Activated CD8-positive, alpha-beta memory T cell treated with anti-CD3 and anti-CD28 coated beads, Interleukin-2, amount 10 ng/mL, durations not matched to agents 7 days and 5 days (primary cell): ENCODE results near the gene SORCS2. TPM values are rescaled to one million over a fixed set of nuclear protein-coding genes. Genes with fewer than 3 reads are reported as not detected.

Experiments
- ATAC-seq: fragments of 150-1000 bp; cut with Tn5 transposase; one replicate; pipeline ENCODE4 v1.10.0; 2021; ENCODE audit warnings: moderate library complexity
- CTCF ChIA-PET: fragments of 350-600 bp; sonication (Branson Sonifier 250); formaldehyde crosslinking; loops from one replicate; lab custom pipeline; 2021; ENCODE audit warnings: antibody characterized with exemption; lab: Charles Lee
- DNase-seq: peaks from one replicate; pipeline ENCODE4 v3.0.0-alpha.2; 2020
- H3K27ac Mint-ChIP-seq: one replicate; pipeline ENCODE4 v1.8.0; 2021; ENCODE audit warnings: mild to moderate bottlenecking, mixed read lengths
- H3K27me3 Mint-ChIP-seq: one replicate; pipeline ENCODE4 v1.8.0; 2021; ENCODE audit warnings: mixed read lengths
- H3K36me3 Mint-ChIP-seq: one replicate; pipeline ENCODE4 v1.8.0; 2021; ENCODE audit warnings: mild to moderate bottlenecking, mixed read lengths
- H3K4me1 Mint-ChIP-seq: one replicate; pipeline ENCODE4 v1.8.0; 2021; ENCODE audit warnings: mixed read lengths
- H3K4me3 Mint-ChIP-seq: one replicate; pipeline ENCODE4 v1.8.0; 2021; ENCODE audit warnings: mild to moderate bottlenecking, moderate library complexity, mixed read lengths
- H3K9me3 Mint-ChIP-seq: one replicate; pipeline ENCODE4 v1.8.0; 2022; ENCODE audit warnings: low read depth, mixed read lengths
- total RNA-seq, 2 experiments: library from RNA; stranded (reverse); gene quantifications; one replicate each; pipeline ENCODE4 v1.2.3, GENCODE V29; 2021

SORCS2 gene
- total RNA-seq, 2 experiments from 2014 or later, result 0.05 to 0.06 TPM

DNA sequence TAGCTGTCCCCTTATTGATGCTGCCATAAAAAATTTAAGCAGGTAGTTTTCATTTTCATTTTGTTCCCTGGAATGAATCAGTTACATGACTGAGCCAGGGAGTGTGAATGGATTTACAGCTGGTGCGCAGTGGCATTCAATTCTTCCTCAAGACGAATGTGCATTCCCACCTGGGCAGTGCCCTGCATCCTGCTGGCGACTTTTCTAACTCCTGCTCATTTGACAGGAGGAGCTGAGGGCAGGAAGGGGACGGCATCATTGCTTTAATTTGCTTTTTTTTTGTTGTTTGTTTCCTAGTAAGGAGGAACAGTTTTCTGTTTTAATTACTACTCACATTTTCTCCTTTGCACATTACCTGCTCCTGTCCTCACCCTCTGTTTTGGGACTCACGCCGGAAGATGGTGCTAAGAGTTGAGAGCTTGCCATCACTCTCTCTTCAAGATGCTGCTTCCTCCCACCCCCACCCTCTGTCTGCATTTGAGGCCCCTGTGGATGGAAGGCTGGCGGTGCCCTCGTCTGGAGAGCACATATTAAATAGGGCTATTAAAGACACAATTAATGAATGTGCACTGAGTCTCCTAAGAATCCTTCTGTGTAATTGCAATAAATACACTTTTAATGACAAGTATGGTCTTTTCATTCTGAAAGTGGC lies 206.6 kb downstream of the SORCS2 start:
- CTCF ChIA-PET, result no interaction called here

DNA sequence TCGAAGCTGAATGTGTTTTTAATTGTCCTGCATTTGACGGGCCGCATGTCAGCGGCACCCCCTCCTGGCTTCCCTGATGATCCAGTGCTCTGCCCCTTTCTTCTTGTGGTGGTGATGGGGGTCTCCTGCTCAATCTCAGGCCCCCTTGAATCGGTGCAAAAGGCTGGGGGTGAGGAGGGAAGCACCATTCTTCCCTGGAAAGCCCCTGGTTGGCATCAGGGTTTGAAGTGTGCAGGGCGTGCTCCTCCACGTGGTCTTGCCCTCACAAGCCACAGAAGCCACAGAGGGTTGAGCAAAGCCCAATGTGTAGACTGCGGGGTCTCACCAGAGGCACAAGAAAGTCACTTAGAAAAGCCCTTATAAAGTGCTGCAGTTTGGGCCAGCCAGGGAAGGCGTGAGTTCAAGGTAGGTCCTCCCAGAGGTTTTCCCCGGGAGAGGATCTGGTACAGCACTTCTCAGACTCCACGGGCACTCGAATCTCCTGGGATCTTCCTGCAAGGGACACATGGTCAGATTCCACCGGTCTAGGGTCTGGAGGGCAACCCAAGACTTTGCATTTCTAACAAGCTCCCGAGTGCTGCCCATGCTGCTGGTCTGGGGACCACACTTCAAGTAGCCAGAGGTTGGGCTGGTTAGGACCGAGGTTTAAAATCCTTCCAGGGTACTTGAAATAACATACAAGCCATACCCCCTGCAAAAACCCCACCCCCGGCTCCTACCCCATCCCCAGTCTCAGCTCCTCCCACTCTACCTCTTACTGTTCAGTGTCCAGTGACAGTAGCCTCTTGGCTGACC lies 207.3 kb downstream of the SORCS2 start:
- peaks cover 20% of the 10 kb centered on the region for H3K27me3 Mint-ChIP-seq
- H3K4me1 Mint-ChIP-seq, result no peaks in the 10 kb centered on the region
- CTCF ChIA-PET, result no interaction called here
- ATAC-seq (no peak), DNase-seq (no peak)
- H3K36me3 Mint-ChIP-seq, result no peaks in the 10 kb centered on the region
- H3K27ac Mint-ChIP-seq, result no peak overlapping the region
- H3K4me3 Mint-ChIP-seq, result no peak overlapping the region
- no peaks in the 10 kb centered on the region for H3K9me3 Mint-ChIP-seq

More for the DNA sequence above, 206.6 kb downstream of the SORCS2 start:
- Mint-ChIP-seq H3K9me3 (no peaks in the 10 kb centered on the region), H3K36me3 (no peaks in the 10 kb centered on the region), H3K4me1 (no peaks in the 10 kb centered on the region), H3K27me3 (peaks cover 18% of the 10 kb centered on the region), H3K4me3 (no peak overlapping the region), H3K27ac (no peak overlapping the region)
- DNase-seq (no peak), ATAC-seq (no peak)

DNA sequence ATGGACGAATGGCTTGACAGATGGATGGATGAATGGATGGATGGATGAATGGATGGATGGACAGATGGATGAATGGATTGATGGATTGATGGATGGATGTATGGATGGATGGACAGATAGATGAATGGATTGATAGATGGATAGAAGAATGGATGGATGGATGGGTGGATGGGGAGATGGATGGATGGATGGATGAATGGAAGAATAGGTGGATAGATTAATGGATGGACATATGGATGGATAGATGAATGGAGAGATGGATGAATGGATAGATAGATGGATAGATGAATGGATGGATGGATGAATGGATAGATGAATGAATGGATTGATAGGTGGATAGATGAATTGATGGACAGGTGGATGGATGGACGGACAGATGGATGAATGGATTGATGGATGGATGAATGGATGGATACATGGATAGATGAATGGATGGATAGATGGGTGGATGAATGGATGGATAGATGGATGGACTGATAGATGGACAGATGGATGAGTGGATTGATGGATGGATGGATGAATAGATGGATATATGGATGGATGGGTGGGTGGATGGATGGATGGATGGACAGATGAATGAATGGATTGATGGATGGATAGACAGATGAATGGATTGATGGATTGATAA lies 208.4 kb downstream of the SORCS2 start:
- Mint-ChIP-seq H3K4me1 (no peaks in the 10 kb centered on the region), H3K4me3 (no peak overlapping the region), H3K9me3 (no peaks in the 10 kb centered on the region), H3K36me3 (no peaks in the 10 kb centered on the region), H3K27ac (no peak overlapping the region), H3K27me3 (peaks cover 24% of the 10 kb centered on the region)
- ATAC-seq (no peak), DNase-seq (no peak)
- CTCF ChIA-PET, result no interaction called here

DNA sequence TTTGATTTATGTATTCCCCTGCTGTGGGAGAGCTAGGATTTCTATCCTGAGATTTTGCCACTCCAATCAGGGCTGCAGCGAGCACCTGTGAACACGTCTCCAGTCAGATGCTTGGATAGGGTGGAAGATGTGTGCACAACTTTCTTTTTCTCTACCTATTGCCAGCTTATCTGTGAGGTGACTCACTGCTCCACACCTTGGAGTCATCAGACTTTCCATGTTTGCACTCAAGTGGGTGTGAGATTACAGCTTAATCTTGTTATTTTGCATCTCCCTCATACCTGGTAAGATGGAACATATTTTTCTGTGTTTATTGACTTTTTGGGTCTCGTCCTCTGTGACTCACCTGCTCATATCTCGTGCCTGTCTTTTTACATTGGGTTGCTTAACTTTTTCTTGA lies 210.2 kb downstream of the SORCS2 start:
- DNase-seq (no peak), ATAC-seq (no peak)
- H3K27ac Mint-ChIP-seq, result no peak overlapping the region
- no peaks in the 10 kb centered on the region for H3K36me3 Mint-ChIP-seq
- CTCF ChIA-PET, result no interaction called here
- H3K4me1 Mint-ChIP-seq, result no peaks in the 10 kb centered on the region
- H3K9me3 Mint-ChIP-seq, result no peaks in the 10 kb centered on the region
- peaks cover 29% of the 10 kb centered on the region for H3K27me3 Mint-ChIP-seq
- H3K4me3 Mint-ChIP-seq, result no peak overlapping the region

DNA sequence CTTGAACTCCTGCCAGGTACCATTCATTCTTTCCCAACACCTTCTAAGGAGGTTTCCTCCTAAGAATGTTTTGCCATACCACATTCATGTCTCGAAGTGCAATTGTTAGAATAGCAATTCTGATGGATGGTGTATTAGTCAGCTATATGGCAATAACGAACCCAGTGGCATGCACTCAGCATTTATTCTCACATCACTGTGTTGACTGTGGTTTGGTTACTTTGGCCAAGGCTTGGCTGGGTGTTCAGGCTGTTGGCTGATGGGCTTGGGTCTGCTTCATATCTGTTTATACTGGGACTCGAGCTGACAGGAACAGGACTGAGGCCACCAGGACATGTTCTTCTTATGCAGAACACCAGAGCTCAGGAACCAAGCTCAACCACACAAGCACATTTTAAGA lies 210.7 kb downstream of the SORCS2 start:
- CTCF ChIA-PET, result no interaction called here
- no peaks in the 10 kb centered on the region for H3K4me1 Mint-ChIP-seq
- DNase-seq, result no peak
- no peaks in the 10 kb centered on the region for H3K36me3 Mint-ChIP-seq
- H3K27ac Mint-ChIP-seq, result no peak overlapping the region
- no peaks in the 10 kb centered on the region for H3K9me3 Mint-ChIP-seq
- peaks cover 26% of the 10 kb centered on the region for H3K27me3 Mint-ChIP-seq
- ATAC-seq, result no peak
- no peak overlapping the region for H3K4me3 Mint-ChIP-seq

DNA sequence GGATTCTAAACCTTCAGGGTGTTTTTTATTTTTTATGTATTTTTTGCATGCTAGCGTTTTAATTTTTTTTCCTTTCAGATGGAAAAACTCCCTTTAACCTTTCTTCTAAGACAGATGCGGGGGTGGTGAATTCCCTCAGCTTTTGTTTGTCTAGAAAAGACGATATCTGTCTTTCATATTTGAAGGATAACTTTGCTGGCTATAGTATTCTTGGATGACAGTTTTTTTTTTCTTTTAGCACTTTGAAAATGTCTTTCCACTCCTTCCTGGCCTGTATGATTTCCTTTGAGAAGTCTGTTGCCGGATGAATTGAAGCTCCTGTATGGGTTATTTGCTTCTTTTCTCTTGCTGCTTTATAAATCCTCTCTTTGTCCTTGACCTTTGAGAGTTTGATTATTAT lies 215.8 kb downstream of the SORCS2 start:
- ATAC-seq (no peak), DNase-seq (no peak)
- no peaks in the 10 kb centered on the region for H3K36me3 Mint-ChIP-seq
- H3K9me3 Mint-ChIP-seq, result peaks cover 12% of the 10 kb centered on the region
- H3K27me3 Mint-ChIP-seq, result peaks cover 16% of the 10 kb centered on the region
- no peak overlapping the region for H3K27ac Mint-ChIP-seq
- H3K4me1 Mint-ChIP-seq, result no peaks in the 10 kb centered on the region
- no peak overlapping the region for H3K4me3 Mint-ChIP-seq
- CTCF ChIA-PET, result no interaction called here

DNA sequence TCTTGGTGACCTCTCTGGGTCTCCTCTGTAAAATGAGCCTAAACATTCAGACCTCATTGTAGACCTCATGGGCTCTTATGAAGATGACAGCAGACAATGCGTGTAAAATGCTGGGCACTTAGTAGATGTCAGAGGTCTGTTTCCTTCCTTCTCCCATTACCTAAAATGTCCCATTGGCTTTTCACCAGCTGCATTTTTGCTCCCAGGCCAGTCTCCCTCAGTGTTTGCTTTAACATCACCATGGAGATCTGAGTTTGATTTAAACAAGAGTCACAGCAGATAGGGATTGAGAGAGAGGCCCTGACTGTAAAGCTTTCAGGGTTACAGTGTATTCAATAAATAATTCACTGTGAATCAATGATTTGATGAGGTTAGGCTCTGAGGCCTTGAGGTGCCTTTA lies 218.1 kb downstream of the SORCS2 start:
- Mint-ChIP-seq H3K27me3 (peaks cover 19% of the 10 kb centered on the region), H3K4me1 (no peaks in the 10 kb centered on the region), H3K4me3 (no peak overlapping the region), H3K9me3 (peaks cover 12% of the 10 kb centered on the region), H3K27ac (no peak overlapping the region), H3K36me3 (no peaks in the 10 kb centered on the region)
- CTCF ChIA-PET, result no interaction called here
- ATAC-seq, result no peak
- DNase-seq, result no peak

DNA sequence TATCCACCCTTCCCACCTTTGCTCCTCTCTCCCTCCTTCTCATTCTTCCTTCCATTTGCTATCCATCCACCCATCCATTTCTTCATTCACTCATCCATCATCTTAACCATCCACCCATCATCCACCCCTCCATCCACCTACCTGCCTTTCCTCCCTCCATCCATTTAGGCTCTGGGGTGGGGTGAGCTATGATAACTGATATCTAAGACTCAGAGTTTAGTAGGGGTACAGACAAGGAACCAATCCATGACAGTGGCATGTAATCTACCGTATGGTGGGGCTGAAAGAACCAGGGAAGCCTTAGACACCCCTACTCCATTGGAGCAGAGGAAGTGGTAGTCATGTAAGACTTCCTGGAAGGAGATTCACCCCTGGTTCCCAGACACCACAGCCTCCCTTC lies 219.2 kb downstream of the SORCS2 start:
- H3K27me3 Mint-ChIP-seq, result peaks cover 12% of the 10 kb centered on the region
- ATAC-seq, result no peak
- no peaks in the 10 kb centered on the region for H3K4me1 Mint-ChIP-seq
- H3K4me3 Mint-ChIP-seq, result no peak overlapping the region
- no peaks in the 10 kb centered on the region for H3K36me3 Mint-ChIP-seq
- no peak for DNase-seq
- no peak overlapping the region for H3K27ac Mint-ChIP-seq
- peaks cover 14% of the 10 kb centered on the region for H3K9me3 Mint-ChIP-seq
- CTCF ChIA-PET, result no interaction called here

DNA sequence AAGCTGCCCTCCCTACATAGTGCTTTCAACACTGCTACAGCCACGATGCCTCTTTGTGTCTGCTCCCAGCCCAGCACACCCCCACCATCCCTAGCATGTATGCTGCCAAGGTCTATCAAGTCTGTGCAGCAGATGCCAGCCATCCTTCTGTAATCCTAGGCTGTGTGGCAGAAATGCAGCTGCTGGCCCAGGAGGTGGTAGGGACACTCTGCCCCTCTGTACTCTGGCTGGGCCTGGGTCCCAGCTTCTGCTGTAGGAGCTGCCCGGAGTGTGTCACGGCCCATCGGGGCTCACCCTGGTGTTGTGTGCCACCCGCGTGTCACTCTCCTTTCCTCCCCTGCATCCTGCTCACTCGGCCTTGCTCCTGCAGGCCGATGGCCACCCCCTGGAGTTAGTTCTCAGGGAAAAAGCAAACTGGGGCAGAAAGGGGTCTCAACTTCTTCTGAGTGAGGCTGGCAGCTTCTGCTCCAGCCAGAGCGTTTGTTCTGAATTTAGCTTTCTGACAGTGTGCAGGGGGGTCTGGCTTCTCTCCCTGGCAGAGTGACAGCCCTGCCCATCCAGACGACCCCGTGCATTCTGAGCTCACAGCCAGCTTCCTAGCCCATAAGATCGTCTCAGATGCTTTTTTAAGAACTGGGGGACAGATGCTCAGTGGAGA lies 219.7 kb downstream of the SORCS2 start:
- CTCF ChIA-PET, result no interaction called here
- no peaks in the 10 kb centered on the region for H3K4me1 Mint-ChIP-seq
- DNase-seq, result no peak
- peaks cover 18% of the 10 kb centered on the region for H3K9me3 Mint-ChIP-seq
- H3K4me3 Mint-ChIP-seq, result no peak overlapping the region
- no peaks in the 10 kb centered on the region for H3K36me3 Mint-ChIP-seq
- no peak overlapping the region for H3K27ac Mint-ChIP-seq
- H3K27me3 Mint-ChIP-seq, result peaks cover 8% of the 10 kb centered on the region
- ATAC-seq, result no peak

DNA sequence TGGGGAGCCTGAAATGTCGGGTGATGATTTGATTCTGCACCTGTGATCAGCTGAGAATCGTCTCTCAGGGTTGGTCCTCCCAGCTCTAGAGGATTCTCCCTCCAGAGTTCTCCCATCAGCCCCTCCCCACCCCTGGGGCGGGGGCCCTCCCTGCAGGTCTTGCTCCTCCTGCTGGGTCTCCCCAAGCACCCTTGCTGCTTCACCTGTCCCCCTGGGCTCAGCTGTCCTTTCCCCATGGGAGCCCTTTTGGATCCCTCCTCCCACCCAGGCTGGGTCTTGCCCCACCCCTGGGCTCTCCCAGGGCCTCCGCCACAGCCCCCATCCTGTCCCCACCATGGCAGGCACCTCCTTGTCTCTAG lies 220.2 kb downstream of the SORCS2 start:
- H3K36me3 Mint-ChIP-seq, result no peaks in the 10 kb centered on the region
- no peaks in the 10 kb centered on the region for H3K4me1 Mint-ChIP-seq
- CTCF ChIA-PET, result no interaction called here
- no peak for DNase-seq
- no peak overlapping the region for H3K27ac Mint-ChIP-seq
- no peak for ATAC-seq
- H3K27me3 Mint-ChIP-seq, result peaks cover 8% of the 10 kb centered on the region
- H3K4me3 Mint-ChIP-seq, result no peak overlapping the region
- peaks cover 18% of the 10 kb centered on the region for H3K9me3 Mint-ChIP-seq

DNA sequence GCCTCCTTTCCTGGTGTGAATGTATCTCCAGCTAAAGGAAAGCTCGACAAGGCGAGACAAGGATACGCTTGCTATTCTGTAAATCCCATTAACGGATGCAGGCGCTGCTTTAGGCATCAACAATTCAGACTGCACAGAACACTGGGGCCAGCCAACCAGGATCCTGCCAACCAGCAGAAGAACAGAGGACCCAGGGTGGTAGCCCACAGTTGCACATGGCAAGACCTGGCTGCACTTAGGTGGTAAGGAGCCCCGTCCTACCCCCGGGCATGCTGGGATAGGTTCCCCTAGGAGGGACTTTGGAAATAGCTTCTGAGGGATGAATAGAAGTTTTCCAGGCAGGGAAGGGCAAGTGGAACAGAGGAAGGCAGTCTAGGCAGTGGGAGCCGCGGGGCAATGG lies 221.7 kb downstream of the SORCS2 start:
- CTCF ChIA-PET, result no interaction called here
- Mint-ChIP-seq H3K27ac (no peak overlapping the region), H3K9me3 (peaks cover 13% of the 10 kb centered on the region), H3K4me3 (no peak overlapping the region), H3K4me1 (no peaks in the 10 kb centered on the region), H3K27me3 (peaks cover 8% of the 10 kb centered on the region), H3K36me3 (no peaks in the 10 kb centered on the region)
- ATAC-seq, result no peak
- no peak for DNase-seq

DNA sequence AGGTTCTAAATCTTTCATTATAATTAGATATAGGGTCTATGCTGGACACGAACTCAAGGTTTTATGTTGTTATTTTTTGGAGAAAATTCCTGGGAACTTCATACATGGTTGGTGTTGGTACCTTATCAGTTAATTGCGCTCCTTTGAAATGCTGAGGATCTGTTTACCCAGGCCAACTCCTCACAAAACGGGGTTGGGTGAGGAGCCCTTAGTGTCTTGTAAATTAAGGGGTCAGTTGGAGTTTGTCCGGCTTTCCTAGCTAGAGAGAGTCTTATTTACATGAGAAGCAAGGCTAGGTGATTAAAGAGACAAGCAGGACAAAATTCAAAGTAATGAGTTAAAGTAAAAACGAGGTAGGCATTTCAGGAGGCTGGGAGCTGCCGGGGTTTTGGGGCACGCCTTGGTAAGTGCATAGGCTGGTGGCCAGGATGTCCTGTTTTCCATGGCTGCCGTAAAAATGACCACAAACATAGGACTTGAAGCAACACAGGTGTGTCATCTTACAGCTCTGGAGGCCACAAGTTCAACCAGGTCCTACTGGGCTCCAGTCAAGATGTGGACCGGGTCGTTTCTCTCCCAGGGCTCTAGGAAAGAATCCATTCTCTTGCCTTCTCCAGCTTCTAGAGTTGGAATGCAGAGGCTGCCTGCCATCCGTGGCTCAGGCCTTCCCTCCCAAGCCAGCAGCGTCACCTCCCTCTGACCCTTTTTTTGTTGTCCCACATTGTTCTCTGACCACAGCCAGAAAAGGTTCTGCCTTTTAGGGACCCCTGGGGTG lies 222.6 kb downstream of the SORCS2 start:
- CTCF ChIA-PET, result no interaction called here
- peaks cover 9% of the 10 kb centered on the region for H3K9me3 Mint-ChIP-seq
- no peak for ATAC-seq
- no peaks in the 10 kb centered on the region for H3K36me3 Mint-ChIP-seq
- no peak overlapping the region for H3K4me3 Mint-ChIP-seq
- H3K4me1 Mint-ChIP-seq, result no peaks in the 10 kb centered on the region
- H3K27me3 Mint-ChIP-seq, result peaks cover 8% of the 10 kb centered on the region
- DNase-seq, result no peak
- no peak overlapping the region for H3K27ac Mint-ChIP-seq
